HG02852 (cell line): ENCODE results near the gene NFKBIB.
"Not testable (repeated sequence)": the region's sequence is repeated elsewhere in the genome, so short reads cannot be mapped to it uniquely, and the experiment has no call there.

Source experiments
- ATAC-seq: cut with Tn5 transposase; IDR thresholded peaks from one replicate; pipeline ENCODE4 v1.9.1; 2021; ENCODE audit warnings: mild to moderate bottlenecking, moderate library complexity; ENCODE audit not compliant: unreplicated experiment

Gene NFKBIB

DNA sequence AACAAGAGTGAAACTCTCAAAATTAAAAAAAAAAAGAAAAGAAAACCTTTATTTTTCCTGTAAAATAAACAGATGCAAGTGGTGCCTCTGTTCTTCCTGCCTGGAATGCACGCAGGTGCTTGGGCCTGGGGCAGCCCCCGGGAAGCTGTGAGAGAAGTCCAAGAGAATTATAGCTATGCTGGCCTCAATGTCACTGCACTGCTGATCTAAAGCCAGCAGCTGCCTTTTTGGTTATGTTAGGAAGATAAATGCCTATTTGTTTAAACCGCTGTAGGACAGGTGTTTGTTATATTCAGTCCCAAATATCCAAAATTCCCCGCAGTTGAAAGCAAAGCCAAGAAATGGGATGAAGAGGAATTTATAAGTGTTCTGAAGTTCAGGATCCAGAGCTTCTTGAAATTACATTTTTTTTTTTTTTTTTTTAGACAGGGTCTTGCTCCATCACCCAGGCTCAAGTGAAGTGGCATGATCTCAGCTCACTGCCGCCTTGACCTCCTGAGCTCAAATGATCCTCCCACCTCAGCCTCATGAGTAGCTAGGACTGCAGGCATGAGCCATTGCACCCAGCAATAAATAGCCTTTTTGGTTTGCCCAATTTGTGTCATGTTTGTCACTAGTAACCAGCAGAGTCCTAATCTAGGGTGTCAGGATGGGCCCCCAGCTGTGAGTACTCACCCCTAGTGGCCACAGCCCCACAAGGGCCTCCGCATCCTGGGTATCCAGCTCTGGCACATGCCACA is 23.9 kb upstream of the NFKBIB start:
- ATAC-seq = no peak

DNA sequence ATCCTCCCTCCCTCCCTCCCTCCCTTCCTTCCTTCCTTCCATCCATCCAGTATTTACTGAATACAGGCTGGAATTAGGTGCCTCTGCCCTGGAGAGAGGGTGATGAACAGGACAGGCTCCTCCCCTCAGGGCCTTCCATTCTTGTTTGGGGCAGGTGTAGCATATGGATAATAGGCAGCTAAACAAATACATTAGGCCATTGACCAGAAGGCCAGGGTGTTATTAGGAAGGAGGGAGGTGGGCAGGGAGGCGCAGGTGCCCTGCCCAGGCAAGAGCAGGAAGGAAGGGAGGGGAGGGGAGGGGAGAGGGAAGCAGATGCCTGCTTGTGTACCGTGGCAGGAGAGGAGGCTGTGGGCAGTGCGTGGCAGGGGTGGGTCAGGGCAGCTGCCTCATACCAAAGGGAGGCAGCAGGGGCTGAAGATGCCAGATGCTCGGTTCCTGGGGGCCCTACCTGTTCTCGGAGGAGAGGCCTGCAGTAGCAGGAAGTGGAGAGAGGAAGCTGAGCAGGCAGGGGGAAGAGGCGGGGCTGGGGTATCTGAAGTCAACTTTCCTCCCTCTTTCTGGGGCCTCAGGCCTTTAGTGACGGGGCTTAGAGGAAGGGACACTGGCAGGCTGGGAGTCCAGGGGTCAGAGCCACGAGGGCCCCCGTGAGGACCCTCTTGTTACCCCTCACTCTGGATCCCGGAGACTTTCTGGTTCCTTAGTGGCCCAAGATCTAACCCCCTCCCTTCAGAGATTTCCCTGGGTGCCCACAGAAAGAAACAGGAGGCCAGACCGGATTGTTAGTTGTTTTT is 21.8 kb upstream of the NFKBIB start, which contains the start of gene RINL:
TSS of gene RINL (minus strand) at position 495 of the 794 bp plus-strand sequence. CDS start 1,533 bp downstream, outside the sequence.
- no peak for ATAC-seq

DNA sequence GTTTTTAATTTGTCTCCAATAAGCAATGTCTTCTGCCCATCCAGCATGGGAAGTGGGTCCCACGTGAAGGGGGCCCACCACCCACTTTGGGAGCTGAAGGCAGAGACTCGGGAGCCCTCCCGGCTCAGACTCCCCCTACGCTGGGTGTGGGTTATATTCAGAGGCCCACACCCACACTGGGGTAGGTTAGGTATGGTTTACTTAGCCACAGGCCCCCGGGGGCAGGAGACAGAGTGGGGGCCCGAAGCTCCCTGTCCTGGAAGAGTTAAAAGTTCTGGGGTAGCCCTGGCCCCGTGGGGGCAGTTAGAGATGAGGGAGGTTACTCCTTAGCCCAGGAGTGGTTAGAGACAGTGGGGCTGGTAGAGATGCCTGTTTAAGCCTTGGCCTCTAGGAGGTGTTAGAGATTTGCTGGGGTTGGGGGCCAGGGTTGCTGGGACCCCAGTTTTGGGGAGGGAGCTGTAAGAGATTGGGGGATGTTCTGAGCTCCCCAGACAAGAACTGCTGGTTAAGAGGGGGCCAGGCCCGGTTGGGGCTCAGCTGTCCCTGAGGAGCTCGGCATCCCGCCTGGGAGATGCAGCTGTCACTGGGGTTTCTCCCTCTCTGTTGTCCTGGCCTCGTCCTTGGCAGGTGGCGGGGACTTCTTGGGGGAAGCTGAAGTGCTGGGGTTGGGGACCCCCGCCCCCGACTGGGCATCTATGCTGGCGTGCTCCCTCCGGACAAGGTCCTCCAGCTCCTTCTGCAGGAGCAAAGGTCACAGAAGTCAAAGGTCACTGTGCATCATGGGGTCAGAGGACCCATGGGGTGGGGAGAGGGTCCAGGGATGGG is 21.0 kb upstream of the NFKBIB start:
- no peak for ATAC-seq

DNA sequence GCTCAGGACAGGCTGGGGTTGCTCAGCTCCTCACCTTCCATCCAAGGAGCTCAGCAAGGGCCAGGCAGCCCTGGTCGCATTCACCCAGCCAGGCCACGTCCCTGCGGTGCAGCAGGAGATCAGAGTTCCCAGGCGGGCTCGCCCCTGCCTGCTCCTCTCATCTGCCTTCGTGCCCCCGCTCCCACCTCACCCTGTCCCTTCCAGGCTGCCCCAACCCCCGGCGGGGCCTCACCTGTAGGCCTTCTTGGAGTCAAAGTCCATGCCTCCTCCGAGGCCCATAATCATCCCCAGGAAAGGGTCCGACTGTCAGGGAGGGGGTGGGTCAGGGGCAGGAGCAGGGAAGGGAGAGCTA is 20.4 kb upstream of the NFKBIB start:
- no peak for ATAC-seq

DNA sequence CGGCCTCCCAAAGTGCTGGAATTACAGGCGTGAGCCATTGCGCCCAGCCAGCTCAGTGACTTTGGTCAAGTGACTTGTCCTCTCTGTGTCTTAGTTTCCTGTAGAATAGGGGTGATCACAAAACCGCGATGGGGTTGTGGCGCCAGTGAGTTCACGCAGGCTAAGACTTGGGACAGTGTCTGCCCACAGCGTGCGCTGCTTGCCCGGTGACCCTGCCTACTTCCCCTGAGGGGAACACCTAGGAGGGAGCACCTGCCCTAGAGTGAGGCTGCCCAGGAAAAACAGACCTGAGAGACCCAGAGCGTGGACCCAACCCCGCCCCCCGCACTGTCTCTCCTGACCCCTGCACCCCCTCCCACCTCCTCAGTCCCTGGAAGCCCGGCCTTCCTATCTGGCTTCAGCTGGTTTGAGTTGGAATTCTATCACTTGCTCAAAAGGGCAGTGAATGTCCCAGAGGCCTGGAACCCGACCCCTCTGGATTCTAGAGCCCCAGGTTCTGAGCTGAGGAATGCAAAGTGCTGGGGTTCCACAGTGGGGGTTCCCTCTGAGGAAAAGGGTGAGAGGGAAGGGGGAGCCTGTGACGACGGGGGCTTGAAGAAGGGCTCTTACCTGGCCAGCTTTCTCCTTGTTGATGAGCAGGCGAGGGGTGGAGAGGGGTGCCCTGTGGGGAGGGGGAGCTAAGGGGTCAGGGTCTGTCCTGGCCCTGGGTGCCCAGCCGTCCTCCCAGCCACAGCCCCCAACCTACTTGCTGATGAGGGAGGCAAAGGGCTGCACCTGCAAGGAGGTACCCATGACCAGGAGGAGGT is 19.5 kb upstream of the NFKBIB start:
- ATAC-seq = no peak

DNA sequence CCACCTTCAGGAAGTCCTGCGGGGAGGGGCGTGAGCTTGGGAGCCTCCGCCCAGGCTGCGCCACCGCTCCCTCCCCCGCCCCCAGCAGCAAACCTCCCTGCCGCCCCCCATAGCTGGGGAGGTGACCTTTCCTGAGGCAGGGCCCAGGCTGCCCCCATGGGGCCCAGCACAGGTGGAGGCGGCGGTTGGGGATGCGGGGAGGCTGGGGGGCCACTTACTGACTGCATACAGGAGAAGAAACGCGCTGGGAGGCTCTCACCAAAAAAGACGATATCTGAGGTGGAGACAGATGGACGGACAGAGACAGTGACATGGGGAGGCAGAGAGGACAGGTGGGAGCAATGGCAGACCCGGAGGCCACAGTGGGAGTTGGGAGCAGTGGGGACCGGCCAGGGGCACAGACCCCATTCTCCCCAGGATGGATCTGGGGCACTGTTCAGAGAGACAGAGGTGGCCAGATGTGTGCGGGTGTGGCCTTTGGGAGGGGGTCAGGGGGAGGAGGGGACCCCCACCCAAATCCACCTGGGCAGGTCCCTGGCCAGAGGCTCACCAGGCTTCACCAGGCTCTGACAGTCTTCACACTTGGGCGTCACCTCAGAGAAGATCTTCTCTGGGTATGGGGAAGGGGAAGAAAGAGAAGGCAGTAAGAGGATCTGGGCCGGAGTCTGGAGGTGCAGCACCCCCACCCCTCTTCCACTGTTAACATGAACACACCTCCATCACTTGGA is 18.7 kb upstream of the NFKBIB start:
- no peak for ATAC-seq

DNA sequence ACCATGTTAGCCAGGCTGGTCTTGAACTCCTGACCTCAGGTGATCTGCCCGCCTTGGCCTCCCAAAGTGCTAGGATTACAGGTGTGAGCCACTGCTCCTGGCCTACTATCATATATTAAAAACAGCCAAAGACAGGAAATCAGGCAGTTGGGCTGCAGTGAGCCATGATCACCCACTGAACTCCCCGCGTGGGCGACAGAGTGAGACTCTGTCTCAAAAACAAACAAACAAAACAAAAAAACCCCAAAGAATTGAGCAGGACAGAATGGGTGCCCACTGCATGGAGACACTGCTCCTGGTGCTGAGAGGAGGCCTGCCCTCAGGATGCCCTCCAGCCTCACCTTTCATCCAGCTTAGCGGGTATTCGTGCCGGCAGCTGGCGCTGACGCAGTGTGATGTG is 16.5 kb upstream of the NFKBIB start:
- no peak for ATAC-seq

DNA sequence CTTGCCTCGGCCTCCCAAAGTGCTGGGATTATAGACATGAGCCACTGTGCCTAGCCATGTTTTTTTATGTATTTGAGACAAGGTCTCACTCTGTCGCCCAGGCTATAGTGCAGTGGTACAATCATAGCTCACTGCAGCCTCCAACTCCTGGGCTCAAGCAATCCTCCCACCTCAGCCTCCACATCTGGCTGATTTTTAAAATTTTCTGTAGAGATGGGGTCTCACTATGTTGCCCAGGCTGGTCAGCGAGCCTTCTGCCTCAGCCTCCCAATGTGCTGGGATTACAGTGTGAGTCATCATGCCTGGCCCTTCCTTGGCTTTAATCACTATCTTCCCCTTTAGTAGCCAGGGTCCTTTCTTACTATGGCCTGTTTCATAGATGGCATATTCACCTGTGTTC is 15.1 kb upstream of the NFKBIB start:
- not testable (repeated sequence) for ATAC-seq

DNA sequence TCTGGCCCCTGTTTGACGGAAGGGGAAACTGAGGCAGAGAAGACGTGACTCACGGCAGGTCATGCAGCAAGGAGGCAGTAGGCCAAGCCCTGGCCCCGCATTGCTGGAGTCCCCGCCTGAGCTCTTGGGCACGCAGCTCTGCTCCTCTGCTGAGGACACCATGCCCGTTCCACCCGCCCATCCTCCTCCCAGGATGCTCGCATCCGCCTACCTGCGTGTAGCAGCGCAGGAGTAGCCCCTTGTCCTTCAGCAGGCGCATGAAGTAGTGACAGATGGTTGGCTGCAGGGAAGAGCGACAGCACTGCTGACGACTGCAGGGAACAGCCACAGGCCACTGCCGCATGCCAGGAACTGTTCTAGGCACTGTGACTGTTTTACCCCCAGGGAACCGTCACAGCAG is 10.9 kb upstream of the NFKBIB start:
- no peak for ATAC-seq

DNA sequence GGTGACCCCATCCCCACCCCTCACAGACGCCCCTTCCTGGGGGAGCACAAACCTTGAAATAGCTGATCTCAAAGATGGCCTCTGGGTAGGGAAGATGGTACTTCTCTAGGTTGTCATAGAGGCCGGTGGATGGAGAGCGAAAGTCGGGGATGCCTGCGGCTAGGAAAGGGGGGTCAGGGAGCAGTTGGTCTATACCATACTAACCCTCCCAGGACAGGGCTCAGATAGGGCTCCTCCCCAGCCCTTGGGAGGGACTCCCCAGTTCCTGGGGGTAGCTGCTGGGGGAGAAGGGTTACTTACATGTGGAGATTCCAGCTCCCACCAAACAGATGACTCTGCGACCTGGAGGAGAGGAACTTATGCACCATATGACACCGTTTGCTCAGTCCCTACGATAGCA is 10.0 kb upstream of the NFKBIB start:
- ATAC-seq = no peak

DNA sequence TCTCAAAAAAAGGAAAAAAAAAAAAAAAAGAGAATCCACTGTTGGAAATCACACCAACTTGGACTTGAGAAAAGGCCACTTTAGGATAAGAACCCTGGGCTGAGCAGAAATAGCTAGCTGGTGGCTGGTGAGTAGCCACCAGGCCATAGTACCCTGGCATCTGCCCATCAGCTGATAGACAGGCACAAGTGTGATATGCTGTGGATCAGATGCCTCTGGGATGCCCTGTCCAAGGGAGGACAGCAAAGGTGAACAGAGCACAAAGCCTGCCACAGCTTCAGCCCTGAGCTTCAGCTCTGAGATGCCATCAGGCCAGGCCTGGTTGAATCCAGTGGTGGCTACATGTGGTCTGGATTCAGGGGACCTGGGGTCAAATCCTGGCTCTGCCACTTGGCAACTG is 9.1 kb upstream of the NFKBIB start:
- no peak for ATAC-seq

DNA sequence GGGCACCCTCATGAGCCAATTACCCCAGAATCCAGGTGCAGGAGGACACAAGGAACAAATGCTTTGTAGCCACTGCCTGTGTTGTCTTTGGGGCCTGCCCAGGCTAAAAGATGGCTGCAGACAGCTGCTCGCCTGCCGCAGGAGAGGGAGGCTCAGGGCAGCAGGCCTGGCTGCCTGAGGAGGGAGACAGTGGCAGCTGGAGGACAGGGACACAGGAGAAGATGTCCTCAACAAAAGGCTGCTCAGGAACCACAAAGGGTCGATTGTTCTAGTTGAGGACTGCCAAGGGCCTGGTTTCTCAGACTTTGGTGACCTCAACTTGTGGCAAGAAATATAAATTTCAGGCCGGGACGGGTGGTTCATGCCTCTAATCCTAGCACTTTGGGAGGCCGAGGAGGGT is 8.0 kb upstream of the NFKBIB start:
- ATAC-seq = no peak

DNA sequence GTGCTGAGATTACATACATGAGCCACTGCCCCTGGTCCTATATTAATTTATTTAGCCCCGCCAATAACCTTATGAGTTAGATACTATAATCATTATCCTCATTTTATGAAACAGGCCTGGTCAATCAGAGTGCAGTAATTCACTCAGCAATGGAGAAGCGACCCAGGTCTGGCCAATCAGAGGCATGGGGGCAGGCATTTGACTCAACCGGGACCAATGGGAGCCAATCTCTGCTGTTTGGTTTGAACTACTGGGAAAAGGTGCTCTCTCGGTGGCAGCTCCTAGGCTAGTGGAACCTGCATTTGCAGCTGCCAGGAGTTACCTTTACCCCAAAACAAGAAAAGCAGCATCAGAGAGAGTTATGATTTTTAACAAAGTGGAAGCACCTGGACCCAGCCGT is 6.9 kb upstream of the NFKBIB start:
- ATAC-seq = no peak

DNA sequence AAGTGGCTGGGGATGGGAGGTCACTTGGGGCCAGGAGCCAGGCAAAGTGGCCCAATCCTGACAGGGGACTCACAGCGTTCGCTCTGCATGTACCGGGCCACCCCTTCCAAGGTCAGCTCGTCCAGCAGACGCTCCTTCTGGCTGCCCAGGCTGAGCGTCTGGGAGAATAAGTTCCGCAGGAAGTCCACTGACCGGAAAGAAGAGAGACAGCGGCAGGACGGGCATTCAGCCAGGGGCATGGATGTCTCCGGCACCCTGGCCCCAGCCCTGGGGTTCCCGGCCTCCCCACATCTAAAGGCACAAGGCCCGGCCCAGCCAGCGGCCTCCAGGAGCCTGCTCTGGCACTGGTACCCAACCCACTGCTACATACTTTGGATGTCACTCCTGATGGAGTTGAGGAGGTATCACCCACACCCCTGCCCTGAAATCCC is 6.4 kb upstream of the NFKBIB start:
- no peak for ATAC-seq

DNA sequence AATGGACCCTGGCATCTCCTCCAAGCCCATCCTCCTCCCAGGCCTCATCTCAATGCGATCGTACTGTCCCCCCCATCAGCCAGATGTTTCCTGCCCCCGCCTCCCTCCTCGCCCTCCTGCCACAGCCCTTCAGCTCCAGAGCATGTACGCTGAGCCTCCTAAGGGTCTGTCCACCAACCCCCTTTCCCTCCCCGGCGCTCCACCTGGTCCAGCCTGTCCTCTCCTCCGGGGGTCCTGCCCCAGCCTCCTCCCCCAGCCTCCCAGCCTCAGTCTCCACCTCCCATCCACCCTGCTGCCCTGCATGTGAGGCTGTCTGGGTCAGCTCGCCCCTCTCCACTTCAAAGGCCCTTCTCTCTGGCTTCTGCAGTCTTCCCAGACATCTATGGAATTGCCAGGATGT is 4.8 kb upstream of the NFKBIB start:
- ATAC-seq = no peak

DNA sequence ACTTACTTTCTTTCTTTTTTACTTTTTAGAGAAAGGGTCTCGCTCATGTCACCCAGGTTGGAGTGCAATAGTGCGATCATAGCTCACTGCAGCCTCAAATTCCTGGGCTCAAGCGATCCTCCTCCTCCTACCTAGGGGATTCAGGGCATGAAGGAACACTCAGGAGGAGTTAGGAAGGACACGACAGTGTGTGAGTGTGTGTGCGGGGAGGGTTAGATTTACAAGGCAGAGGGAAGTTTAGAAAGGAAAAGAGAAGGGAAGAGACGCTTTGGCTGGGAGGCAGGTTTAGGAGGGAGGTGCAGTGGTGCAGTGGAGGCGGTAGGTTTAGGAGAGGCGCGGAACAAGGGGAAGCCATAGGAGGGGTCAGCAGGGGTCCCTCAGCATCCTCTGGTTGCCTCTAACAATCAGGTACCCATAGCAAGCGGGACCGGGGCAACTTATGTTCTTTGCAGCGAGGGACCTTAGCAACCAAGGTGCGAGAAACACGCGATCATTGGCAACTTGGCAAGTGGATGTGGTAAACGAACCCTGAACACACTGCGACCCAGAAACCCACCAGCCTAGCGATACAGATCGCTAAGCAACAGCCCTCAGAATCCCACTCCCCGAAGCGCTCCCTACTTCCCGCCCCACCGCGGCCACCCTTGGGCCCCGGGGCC is 852 bp upstream of the NFKBIB start:
- ATAC-seq = no peak

DNA sequence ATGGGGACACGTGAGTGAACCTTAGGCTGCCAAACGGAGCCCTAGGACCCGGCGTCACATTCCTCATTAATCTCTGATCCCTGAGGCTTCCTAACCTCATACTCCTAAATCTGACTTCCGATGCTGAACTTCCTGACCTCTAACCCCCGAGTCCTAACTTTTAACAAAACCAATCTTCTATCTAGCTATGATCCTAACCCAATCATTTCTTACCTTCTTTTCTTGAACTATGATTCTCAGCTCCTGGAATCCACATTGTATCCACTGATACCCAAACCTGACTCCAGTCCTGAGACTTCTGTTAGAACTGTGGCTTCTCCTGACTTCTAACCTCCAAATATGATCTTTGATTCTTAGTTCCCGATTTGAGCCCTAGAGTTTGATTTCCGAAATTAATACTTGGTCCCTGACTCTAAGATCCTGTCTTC is 447 bp downstream of the NFKBIB start:
- no peak for ATAC-seq

DNA sequence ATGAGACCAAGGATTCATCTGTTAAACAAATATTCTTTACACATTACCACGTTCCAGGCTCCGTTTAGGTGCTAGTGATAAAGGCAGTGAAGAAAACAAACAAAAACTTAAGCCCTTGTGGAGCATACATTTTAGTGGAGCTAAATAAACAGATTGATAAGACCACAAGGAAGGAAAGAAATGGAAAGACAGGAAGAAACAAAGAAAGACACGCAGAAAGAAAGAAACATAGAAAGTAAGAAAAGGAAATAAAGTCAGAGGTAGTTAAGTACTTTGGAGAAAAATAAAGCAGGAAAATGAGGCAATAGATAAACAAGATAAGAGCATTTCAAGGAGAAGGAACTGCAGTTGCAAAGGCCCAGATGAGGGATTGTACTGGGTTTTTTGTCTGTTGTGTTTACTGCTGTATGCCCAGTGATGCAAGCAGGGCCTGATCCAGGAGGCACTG is 998 bp downstream of the NFKBIB start:
- ATAC-seq = no peak

DNA sequence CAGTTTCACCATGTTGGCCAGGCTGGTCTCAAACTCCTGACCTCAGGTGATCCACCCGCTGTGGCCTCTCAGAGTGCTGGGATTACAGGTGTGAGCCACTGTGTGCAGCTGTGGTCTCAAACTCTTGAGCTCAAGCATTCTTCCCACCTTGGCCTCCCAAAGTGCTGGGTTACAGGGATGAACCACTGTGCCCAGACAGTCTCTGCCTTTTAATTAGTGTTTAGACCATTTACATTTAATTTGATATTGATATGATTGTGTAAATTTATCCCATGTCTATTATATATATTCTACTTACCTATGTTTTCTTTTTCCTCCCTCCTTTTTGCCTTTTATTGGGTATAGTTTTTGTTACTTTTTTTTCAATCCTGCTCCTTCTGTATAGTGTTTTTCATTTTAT is 1.9 kb downstream of the NFKBIB start:
- ATAC-seq = no peak
